Measurements from ENCODE around the gene HYOU1.
"Not testable (repeated sequence)": the region's sequence is repeated elsewhere in the genome, so short reads cannot be mapped to it uniquely, and the experiment has no call there.

The HYOU1 gene

DNA sequence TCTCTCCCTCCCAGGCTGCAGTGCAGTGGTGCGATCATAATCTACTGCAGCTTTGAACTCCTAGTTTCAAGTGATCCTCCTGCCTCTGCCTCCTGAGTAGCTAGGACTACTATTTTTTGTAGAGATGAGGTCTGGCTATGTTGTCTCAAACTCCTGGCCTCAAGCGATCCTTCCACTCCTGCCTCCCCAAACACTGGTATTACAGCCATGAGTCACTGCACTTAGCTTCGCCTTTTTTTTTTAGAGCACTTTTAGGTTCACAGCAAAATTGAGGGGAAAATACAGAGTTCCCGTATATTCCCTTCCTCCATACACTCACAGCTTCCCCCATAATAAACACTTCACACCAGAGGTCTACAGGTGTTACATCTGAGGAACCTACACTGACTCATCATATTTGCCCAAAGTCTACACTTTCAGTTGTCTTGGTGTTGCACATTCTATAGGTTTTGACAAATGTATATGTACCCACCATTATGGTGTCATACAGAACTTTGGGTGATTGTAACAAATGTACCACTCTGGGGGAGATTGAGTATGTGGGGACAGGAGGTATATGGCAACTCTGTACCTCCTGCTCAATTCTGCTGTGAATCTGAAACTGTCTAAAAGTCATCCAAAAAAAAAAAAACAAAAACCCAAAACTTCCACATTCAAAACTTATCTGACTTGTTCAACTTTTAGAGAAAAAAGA, 15.0 kb downstream of the HYOU1 start:
- ATAC-seq: peak; percentile 47
- Mint-ChIP-seq H3K9me3 (no peaks in the 10 kb centered on the region), H3K27ac (no peak overlapping the region), H3K4me1 (peaks cover 8% of the 10 kb centered on the region), H3K27me3 (no peaks in the 10 kb centered on the region), H3K36me3 (ENCODE audit: low read depth) (peaks cover 9% of the 10 kb centered on the region), H3K4me3 (no peak overlapping the region)
- no peak for DNase-seq

DNA sequence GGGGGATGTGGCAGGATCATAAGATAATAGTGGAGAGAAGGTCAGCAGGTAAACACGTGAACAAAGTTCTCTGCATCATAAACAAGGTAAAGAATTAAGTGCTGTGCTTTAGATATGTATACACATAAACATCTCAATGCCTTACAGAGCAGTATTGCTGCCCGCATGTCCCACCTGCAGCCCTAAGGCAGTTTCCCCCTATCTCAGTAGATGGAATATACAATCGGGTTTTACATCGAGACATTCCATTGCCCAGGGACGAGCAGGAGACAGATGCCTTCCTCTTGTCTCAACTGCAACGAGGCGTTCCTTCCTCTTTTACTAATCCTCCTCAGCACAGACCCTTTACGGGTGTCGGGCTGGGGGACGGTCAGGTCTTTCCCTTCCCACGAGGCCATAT, 17.5 kb downstream of the HYOU1 start:
- H3K27ac Mint-ChIP-seq; H3K9me3 Mint-ChIP-seq; DNase-seq; H3K27me3 Mint-ChIP-seq; H3K4me3 Mint-ChIP-seq; H3K36me3 Mint-ChIP-seq (ENCODE audit: low read depth); ATAC-seq; H3K4me1 Mint-ChIP-seq: not testable (repeated sequence)

DNA sequence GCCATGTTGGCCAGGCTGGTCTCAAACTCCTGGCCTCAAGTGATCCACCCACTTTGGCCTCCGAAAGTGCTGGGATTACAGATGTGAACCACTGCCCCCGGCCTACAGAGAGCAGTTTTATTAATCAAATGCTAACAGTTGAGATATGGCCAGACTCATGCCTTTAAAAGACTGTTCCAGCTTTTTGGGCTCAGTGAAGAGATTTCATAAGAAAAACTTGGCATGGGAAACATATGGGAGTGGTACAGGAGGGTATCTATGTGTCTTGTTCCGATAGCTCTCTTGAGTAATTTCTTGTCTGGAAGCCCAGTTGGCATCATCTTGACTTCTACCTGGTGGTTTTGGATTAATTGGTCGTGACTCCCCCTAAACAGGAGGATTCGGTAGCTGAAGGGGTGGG, 18.1 kb downstream of the HYOU1 start:
- Mint-ChIP-seq H3K9me3 (no peaks in the 10 kb centered on the region), H3K4me3 (no peak overlapping the region), H3K27me3 (no peaks in the 10 kb centered on the region), H3K36me3 (ENCODE audit: low read depth) (no peaks in the 10 kb centered on the region), H3K27ac (no peak overlapping the region), H3K4me1 (peaks cover 8% of the 10 kb centered on the region)
- DNase-seq (no peak), ATAC-seq (no peak)

DNA sequence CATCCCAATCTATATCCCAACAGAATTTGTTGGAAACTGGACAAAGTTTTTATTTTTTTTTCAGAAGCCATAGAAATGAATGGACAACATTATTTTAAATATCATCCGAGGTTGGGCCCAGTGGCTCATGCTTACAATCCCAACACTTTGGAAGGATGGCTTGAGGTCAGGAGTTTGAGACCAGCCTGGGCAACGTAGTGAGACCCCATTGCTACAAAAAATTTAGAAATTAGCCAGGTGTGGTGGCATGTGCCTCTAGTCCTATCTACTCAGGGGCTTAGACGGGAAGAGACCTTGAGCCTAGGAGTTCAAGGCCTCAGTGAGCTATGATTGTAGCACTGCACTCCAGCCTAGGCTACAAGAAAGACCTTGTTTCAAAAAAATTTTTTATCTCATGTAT, 22.2 kb downstream of the HYOU1 start:
- Mint-ChIP-seq H3K9me3 (no peaks in the 10 kb centered on the region), H3K27me3 (no peaks in the 10 kb centered on the region), H3K4me1 (peaks cover 4% of the 10 kb centered on the region), H3K27ac (no peak overlapping the region), H3K36me3 (ENCODE audit: low read depth) (peaks cover under 1% of the 10 kb centered on the region), H3K4me3 (no peak overlapping the region)
- no peak for DNase-seq
- ATAC-seq: no peak

- ATAC-seq; H3K4me3 Mint-ChIP-seq; H3K27me3 Mint-ChIP-seq; H3K36me3 Mint-ChIP-seq (ENCODE audit: low read depth); H3K27ac Mint-ChIP-seq; DNase-seq; H3K9me3 Mint-ChIP-seq: not testable (repeated sequence)
- peaks cover 16% of the 10 kb centered on the region for H3K4me1 Mint-ChIP-seq
Measured at GRCh38 chr11:119033421-119033820, 23.6 kb downstream of the HYOU1 start.

GRCh38 chr11:119031912-119032280, 25.1 kb downstream of the HYOU1 start:
- peaks cover 7% of the 10 kb centered on the region for H3K36me3 Mint-ChIP-seq (ENCODE audit: low read depth)
- ATAC-seq: no peak
- H3K9me3 Mint-ChIP-seq: no peaks in the 10 kb centered on the region
- H3K27ac Mint-ChIP-seq: no peak overlapping the region
- H3K4me3 Mint-ChIP-seq: no peak overlapping the region
- peaks cover 16% of the 10 kb centered on the region for H3K4me1 Mint-ChIP-seq
- DNase-seq: no peak
- no peaks in the 10 kb centered on the region for H3K27me3 Mint-ChIP-seq

GRCh38 chr11:119030329-119031047, 26.5 kb downstream of the HYOU1 start, which contains the start of gene SLC37A4:
Gene SLC37A4, minus strand, starts transcription at chr11:119030877.
- H3K4me1 Mint-ChIP-seq: peaks cover 16% of the 10 kb centered on the region
- H3K27me3 Mint-ChIP-seq: no peaks in the 10 kb centered on the region
- H3K9me3 Mint-ChIP-seq: no peaks in the 10 kb centered on the region

GRCh38 chr11:119030029-119030328, 27.0 kb downstream of the HYOU1 start:
- Mint-ChIP-seq H3K4me1 (peaks cover 17% of the 10 kb centered on the region), H3K9me3 (no peaks in the 10 kb centered on the region), H3K4me3 (peak overlapping the region; percentile 84), H3K27me3 (no peaks in the 10 kb centered on the region), H3K36me3 (ENCODE audit: low read depth) (peaks cover 11% of the 10 kb centered on the region), H3K27ac (peak overlapping the region; percentile 78)
- DNase-seq: no peak
- ATAC-seq: peak; percentile 42

More at GRCh38 chr11:119030329-119031047, 26.5 kb downstream of the HYOU1 start, which contains the start of gene SLC37A4:
- Mint-ChIP-seq H3K4me3 (peak within 1 kb of the TSS; percentile 84), H3K27ac (peak within 1 kb of the TSS; percentile 78), H3K36me3 (ENCODE audit: low read depth) (peaks cover 8% of the 10 kb centered on the region)
- DNase-seq: peak; percentile 99
- peak; percentile 90 for ATAC-seq

- DNase-seq: peak; percentile 43
Measured at GRCh38 chr11:119029340-119030028, 27.5 kb downstream of the HYOU1 start.

GRCh38 chr11:119029069-119029339, 28.0 kb downstream of the HYOU1 start:
- DNase-seq: no peak
- H3K36me3 Mint-ChIP-seq (ENCODE audit: low read depth): peaks cover 17% of the 10 kb centered on the region
- H3K4me1 Mint-ChIP-seq: peaks cover 26% of the 10 kb centered on the region
- no peaks in the 10 kb centered on the region for H3K27me3 Mint-ChIP-seq
- peak overlapping the region; percentile 84 for H3K4me3 Mint-ChIP-seq
- H3K27ac Mint-ChIP-seq: no peak overlapping the region
- ATAC-seq: no peak
- no peaks in the 10 kb centered on the region for H3K9me3 Mint-ChIP-seq

More at GRCh38 chr11:119029340-119030028, 27.5 kb downstream of the HYOU1 start:
- Mint-ChIP-seq H3K4me1 (peaks cover 21% of the 10 kb centered on the region), H3K27me3 (no peaks in the 10 kb centered on the region), H3K36me3 (ENCODE audit: low read depth) (peaks cover 12% of the 10 kb centered on the region), H3K9me3 (no peaks in the 10 kb centered on the region), H3K27ac (peak overlapping the region; percentile 78), H3K4me3 (peak overlapping the region; percentile 84)
- ATAC-seq: peak; percentile 47

- Mint-ChIP-seq H3K4me1 (peaks cover 31% of the 10 kb centered on the region), H3K4me3 (peak overlapping the region; percentile 84), H3K9me3 (no peaks in the 10 kb centered on the region), H3K36me3 (ENCODE audit: low read depth) (peaks cover 20% of the 10 kb centered on the region), H3K27me3 (no peaks in the 10 kb centered on the region), H3K27ac (no peak overlapping the region)
- ATAC-seq (no peak), DNase-seq (no peak)
Measured at GRCh38 chr11:119028346-119029068, 28.5 kb downstream of the HYOU1 start.

GRCh38 chr11:119027561-119028345, 29.3 kb downstream of the HYOU1 start:
- H3K27me3 Mint-ChIP-seq: no peaks in the 10 kb centered on the region
- peaks cover 35% of the 10 kb centered on the region for H3K4me1 Mint-ChIP-seq
- peaks cover 25% of the 10 kb centered on the region for H3K36me3 Mint-ChIP-seq (ENCODE audit: low read depth)
- no peak overlapping the region for H3K4me3 Mint-ChIP-seq
- no peak overlapping the region for H3K27ac Mint-ChIP-seq
- DNase-seq (no peak), ATAC-seq (no peak)
- no peaks in the 10 kb centered on the region for H3K9me3 Mint-ChIP-seq

DNA sequence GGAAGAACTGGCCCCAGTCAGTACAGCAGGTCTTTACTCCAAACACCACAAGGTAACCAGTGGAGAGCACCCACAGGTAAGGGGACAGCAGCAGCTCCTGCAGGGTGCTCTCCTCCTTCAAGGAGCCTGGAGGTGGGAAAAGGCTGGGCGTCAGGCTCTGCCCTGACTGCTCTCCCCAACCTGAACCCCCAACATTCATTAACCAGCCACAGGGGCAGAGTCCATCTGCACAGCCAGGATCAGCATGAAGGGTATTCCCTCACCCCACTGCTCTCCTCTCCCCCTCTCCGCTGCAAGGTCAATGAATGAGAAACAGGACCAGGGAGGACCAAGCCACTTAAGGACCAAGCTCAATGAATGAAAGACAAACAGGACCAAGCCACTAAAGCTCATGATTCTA, 30.0 kb downstream of the HYOU1 start:
- Mint-ChIP-seq H3K27me3 (no peaks in the 10 kb centered on the region), H3K4me3 (no peak overlapping the region), H3K9me3 (no peaks in the 10 kb centered on the region), H3K27ac (no peak overlapping the region), H3K4me1 (peaks cover 39% of the 10 kb centered on the region), H3K36me3 (ENCODE audit: low read depth) (peaks cover 31% of the 10 kb centered on the region)
- DNase-seq (no peak), ATAC-seq (no peak)
